Liver (tissue), 9 donors: ENCODE data around the gene OR1J1. TPM values are rescaled to one million over a fixed set of nuclear protein-coding genes. Genes with fewer than 3 reads are reported as not detected.

Experiments
- DNase-seq: peaks from one replicate; pipeline ENCODE4 v3.0.0-alpha.2; 2017; ENCODE audit warnings: low spot score
- H3K27ac ChIP-seq, 2 donors: one replicate each; pipeline ENCODE4 v1.7.0; 2013; ENCODE audit warnings: inconsistent platforms in 2 of 2, low read length in 2 of 2, control low read depth in 1 of 2, low read depth in 1 of 2, mild to moderate bottlenecking in 1 of 2
- H3K27me3 ChIP-seq, 4 donors: one replicate each; pipeline versions ENCODE4 v1.6.1 to v1.7.0; 2013; ENCODE audit warnings: low read length in 3 of 4, inconsistent platforms in 1 of 4, mild to moderate bottlenecking in 1 of 4, moderate library complexity in 1 of 4; ENCODE audit not compliant: control insufficient read depth in 4 of 4, insufficient read depth in 4 of 4
- H3K36me3 ChIP-seq, 4 donors: one replicate each; pipeline versions ENCODE4 v1.6.1 to v1.7.0; 2013; ENCODE audit warnings: low read length in 3 of 4, mild to moderate bottlenecking in 3 of 4, low read depth in 1 of 4, moderate library complexity in 1 of 4; ENCODE audit not compliant: control insufficient read depth in 4 of 4, insufficient read depth in 3 of 4
- H3K4me1 ChIP-seq, 4 donors: one replicate each; pipeline versions ENCODE4 v1.6.1 to v1.7.0; 2013; ENCODE audit warnings: low read length in 3 of 4, mild to moderate bottlenecking in 3 of 4, moderate library complexity in 1 of 4; ENCODE audit not compliant: control insufficient read depth in 4 of 4, insufficient read depth in 4 of 4
- H3K4me3 ChIP-seq, 3 donors: one replicate each; pipeline versions ENCODE4 v1.6.1 to v1.7.0; 2013; ENCODE audit warnings: low read length in 3 of 3, control low read depth in 1 of 3, low read depth in 1 of 3, mild to moderate bottlenecking in 1 of 3
- H3K9ac ChIP-seq, 2 donors: one replicate each; pipeline ENCODE4 v1.7.0; 2013; ENCODE audit warnings: low read length in 2 of 2, mild to moderate bottlenecking in 2 of 2, moderate library complexity in 2 of 2, control low read depth in 1 of 2, low read depth in 1 of 2
- H3K9me3 ChIP-seq, 4 donors: one replicate each; pipeline versions ENCODE4 v1.6.1 to v1.7.0; 2013; ENCODE audit warnings: low read length in 3 of 4; ENCODE audit not compliant: control insufficient read depth in 4 of 4
- EGR1 ChIP-seq, 2 donors: IDR thresholded peaks; 2 replicates each; pipeline ENCODE4 v1.6.1; 2016 to 2018; ENCODE audit warnings: antibody characterized with exemption in 2 of 2, low read depth in 2 of 2
- FOXA1 ChIP-seq: IDR thresholded peaks from 2 replicates; pipeline ENCODE4 v1.6.1; 2016; ENCODE audit warnings: antibody characterized with exemption
- FOXA2 ChIP-seq: IDR thresholded peaks from 2 replicates; pipeline ENCODE4 v1.6.1; 2016; ENCODE audit warnings: antibody characterized with exemption
- GABPA ChIP-seq, 2 donors: IDR thresholded peaks in 1 of 2; conservative IDR thresholded peaks in 1 of 2; 2 replicates each; pipeline ENCODE4 v1.6.1; 2016; ENCODE audit warnings: antibody characterized with exemption in 2 of 2, mild to moderate bottlenecking in 1 of 2, moderate library complexity in 1 of 2
- HNF4G ChIP-seq: IDR thresholded peaks from 2 replicates; pipeline ENCODE4 v1.6.1; 2016; ENCODE audit warnings: antibody characterized with exemption
- JUND ChIP-seq, 2 donors: IDR thresholded peaks; 2 replicates each; pipeline ENCODE4 v1.6.1; 2016; ENCODE audit warnings: antibody characterized with exemption in 2 of 2
- NR2F2 ChIP-seq: IDR thresholded peaks from 2 replicates; pipeline ENCODE4 v1.6.1; 2016; ENCODE audit warnings: antibody characterized with exemption
- RAD21 ChIP-seq, 2 donors: IDR thresholded peaks; 2 replicates each; pipeline ENCODE4 v1.6.1; 2016; ENCODE audit warnings: antibody characterized with exemption in 2 of 2, mild to moderate bottlenecking in 2 of 2
- RXRA ChIP-seq, 2 donors: IDR thresholded peaks; 2 replicates each; pipeline ENCODE4 v1.6.1; 2017 to 2018; ENCODE audit warnings: antibody characterized with exemption in 2 of 2, mild to moderate bottlenecking in 1 of 2
- SP1 ChIP-seq: IDR thresholded peaks from 2 replicates; pipeline ENCODE4 v1.6.1; 2018; ENCODE audit warnings: antibody characterized with exemption, mild to moderate bottlenecking
- TAF1 ChIP-seq: conservative IDR thresholded peaks from 2 replicates; pipeline ENCODE4 v1.6.1; 2016; ENCODE audit warnings: antibody characterized with exemption, mild to moderate bottlenecking
- YY1 ChIP-seq: IDR thresholded peaks from 2 replicates; pipeline ENCODE4 v1.6.1; 2016; ENCODE audit warnings: antibody characterized with exemption, mild to moderate bottlenecking
- WGBS: extraction: QIAGEN DNeasy Blood & Tissue Kit; methylation state at CpG from one replicate; pipeline ENCODE4 v1.1.7; 2013; 5-methylcytosine and 5-hydroxymethylcytosine counted together
- polyA plus RNA-seq, 2 donors: library from polyadenylated mRNA; stranded (reverse) in 1 of 2; unstranded in 1 of 2; fragments of 200-250 nt in 1 of 2; fragments of >200 nt in 1 of 2; fragmentation: Nextera tagmentation in 1 of 2; extraction: Ambion mirVana in 1 of 2; gene quantifications; one replicate each; pipeline versions ENCODE4 v1.2.1 to v1.2.3, GENCODE V29; 2013 to 2015
- total RNA-seq, 2 donors: library from RNA; depleted of rRNA; stranded (reverse); fragments of >200 nt; gene quantifications; one replicate each; pipeline ENCODE4 v1.2.3, GENCODE V29; 2014
- TF ChIP-seq, protein P1 (sequence below): IDR thresholded peaks from 2 replicates; pipeline ENCODE4 v1.6.1; 2016; ENCODE audit warnings: antibody characterized with exemption
- TF ChIP-seq, protein P2 (sequence below): fragments of 150-350 bp; IDR thresholded peaks from 2 replicates; pipeline ENCODE4 v1.5.1; 2017; ENCODE audit warnings: improper control_type of control experiment, low read depth, low read length; ENCODE audit not compliant: missing input control
- TF ChIP-seq, protein P3 (sequence below): IDR thresholded peaks from 2 replicates; pipeline ENCODE4 v1.6.1; 2016; ENCODE audit warnings: antibody characterized with exemption
- TF ChIP-seq, protein P4 (sequence below): IDR thresholded peaks from 2 replicates; pipeline ENCODE4 v1.6.1; 2016; ENCODE audit warnings: antibody characterized with exemption, mild to moderate bottlenecking
- donor health status: healthy.
- donor health status: healthy.
- donor health status: healthy.
- donor health status: healthy.
- donor health status: healthy.

OR1J1 gene
- total and polyA plus RNA-seq, 4 donors = not detected

DNA sequence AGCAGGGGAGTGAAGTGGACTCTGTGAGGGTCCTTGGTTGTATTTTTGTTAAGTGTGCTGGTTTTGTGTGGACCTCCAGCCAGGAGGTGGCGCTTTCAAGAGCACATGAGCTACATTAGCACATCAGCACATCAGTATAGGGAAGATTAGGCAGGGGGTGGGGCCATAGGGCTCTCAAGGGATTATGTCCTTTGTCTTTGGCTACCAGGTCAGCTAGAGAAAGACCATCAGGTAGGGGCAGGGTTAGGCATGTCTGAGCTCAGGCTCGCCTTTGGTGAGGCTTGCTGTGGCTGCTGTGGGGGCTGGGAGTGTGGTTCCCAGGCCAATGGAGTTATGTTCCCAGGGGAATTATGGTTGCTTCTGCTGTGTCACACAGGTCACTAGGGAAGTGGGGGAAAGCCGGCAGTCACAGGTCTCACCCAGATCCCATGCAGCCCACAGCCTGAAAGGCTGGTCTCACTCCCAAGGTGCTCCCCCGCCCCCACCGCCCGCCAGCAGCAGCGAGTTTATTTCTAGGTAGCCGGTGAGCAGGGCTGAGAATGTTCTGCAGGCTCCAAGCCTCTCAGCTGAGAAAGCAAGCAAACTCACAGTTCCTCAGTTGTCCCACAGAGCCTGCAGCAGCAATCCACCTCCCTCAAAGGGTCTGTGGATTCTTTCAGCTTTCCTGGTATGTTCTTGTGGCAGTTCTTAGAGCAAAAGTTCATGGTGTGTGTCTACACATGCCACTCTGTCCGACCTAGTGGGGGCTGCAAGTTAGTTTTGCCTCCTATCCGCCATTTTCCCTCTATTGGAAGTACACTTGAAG is 13.7 kb downstream of the OR1J1 start:
- Histone ChIP-seq H3K9me3 (no peaks in the 10 kb centered on the region), H3K9ac (peak overlapping the region; percentile 36 to 59), H3K27me3 (peaks cover 0 to 2% (median 0%) of the 10 kb centered on the region in 4 donors), H3K27ac (peak overlapping the region; percentile 5 to 51), H3K36me3 (no peaks in the 10 kb centered on the region), H3K4me1 (peaks cover 0 to 12% (median 8%) of the 10 kb centered on the region in 4 donors), H3K4me3 (peak overlapping the region; percentile 56 to 73 (median 65))
- TF ChIP-seq, protein P1, sequence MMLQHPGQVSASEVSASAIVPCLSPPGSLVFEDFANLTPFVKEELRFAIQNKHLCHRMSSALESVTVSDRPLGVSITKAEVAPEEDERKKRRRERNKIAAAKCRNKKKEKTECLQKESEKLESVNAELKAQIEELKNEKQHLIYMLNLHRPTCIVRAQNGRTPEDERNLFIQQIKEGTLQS = no peak
- peak in 1 of 2 donors; percentile 37 for TF ChIP-seq RAD21 (IDR thresholded peaks at IDR 0.05)
- 82% methylated on average over 10 of the region's 10 CpGs for WGBS
- DNase-seq = no peak

DNA sequence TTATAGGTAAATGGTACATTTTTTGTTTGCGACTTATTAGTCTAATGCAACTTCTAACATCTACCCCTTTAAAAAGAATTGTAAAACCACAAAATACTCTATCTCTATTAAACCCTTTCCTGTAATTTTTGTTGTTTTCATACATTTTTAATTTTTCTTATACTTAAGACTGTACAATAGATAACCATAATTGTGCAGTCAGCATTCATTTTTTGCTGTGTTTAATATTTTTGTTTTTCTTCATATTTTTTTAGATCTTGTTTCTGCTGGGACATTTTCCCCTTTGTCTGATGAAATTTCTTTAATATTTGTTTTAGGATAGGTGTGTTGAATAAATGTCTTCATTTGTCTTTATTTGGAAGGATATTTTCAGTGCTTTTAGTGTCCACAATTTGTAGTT is 19.9 kb downstream of the OR1J1 start:
- TF ChIP-seq, protein P2, sequence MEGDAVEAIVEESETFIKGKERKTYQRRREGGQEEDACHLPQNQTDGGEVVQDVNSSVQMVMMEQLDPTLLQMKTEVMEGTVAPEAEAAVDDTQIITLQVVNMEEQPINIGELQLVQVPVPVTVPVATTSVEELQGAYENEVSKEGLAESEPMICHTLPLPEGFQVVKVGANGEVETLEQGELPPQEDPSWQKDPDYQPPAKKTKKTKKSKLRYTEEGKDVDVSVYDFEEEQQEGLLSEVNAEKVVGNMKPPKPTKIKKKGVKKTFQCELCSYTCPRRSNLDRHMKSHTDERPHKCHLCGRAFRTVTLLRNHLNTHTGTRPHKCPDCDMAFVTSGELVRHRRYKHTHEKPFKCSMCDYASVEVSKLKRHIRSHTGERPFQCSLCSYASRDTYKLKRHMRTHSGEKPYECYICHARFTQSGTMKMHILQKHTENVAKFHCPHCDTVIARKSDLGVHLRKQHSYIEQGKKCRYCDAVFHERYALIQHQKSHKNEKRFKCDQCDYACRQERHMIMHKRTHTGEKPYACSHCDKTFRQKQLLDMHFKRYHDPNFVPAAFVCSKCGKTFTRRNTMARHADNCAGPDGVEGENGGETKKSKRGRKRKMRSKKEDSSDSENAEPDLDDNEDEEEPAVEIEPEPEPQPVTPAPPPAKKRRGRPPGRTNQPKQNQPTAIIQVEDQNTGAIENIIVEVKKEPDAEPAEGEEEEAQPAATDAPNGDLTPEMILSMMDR = no peak
- TF ChIP-seq, protein P3, sequence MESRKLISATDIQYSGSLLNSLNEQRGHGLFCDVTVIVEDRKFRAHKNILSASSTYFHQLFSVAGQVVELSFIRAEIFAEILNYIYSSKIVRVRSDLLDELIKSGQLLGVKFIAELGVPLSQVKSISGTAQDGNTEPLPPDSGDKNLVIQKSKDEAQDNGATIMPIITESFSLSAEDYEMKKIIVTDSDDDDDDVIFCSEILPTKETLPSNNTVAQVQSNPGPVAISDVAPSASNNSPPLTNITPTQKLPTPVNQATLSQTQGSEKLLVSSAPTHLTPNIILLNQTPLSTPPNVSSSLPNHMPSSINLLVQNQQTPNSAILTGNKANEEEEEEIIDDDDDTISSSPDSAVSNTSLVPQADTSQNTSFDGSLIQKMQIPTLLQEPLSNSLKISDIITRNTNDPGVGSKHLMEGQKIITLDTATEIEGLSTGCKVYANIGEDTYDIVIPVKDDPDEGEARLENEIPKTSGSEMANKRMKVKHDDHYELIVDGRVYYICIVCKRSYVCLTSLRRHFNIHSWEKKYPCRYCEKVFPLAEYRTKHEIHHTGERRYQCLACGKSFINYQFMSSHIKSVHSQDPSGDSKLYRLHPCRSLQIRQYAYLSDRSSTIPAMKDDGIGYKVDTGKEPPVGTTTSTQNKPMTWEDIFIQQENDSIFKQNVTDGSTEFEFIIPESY = no peak
- no peak for TF ChIP-seq SP1
- no peak for TF ChIP-seq YY1
- no peak for TF ChIP-seq NR2F2
- TF ChIP-seq, protein P1 = no peak
- no peak for DNase-seq
- H3K4me1 ChIP-seq = no peaks in the 10 kb centered on the region
- WGBS = 99% methylated on average over 1 of the region's 1 CpG
- no peak overlapping the region for H3K27ac ChIP-seq
- H3K9ac ChIP-seq = no peak overlapping the region
- H3K27me3 ChIP-seq = peaks cover 0 to 3% (median 0%) of the 10 kb centered on the region in 4 donors
- H3K4me3 ChIP-seq = no peak overlapping the region
- no peaks in the 10 kb centered on the region for H3K36me3 ChIP-seq
- no peaks in the 10 kb centered on the region for H3K9me3 ChIP-seq

DNA sequence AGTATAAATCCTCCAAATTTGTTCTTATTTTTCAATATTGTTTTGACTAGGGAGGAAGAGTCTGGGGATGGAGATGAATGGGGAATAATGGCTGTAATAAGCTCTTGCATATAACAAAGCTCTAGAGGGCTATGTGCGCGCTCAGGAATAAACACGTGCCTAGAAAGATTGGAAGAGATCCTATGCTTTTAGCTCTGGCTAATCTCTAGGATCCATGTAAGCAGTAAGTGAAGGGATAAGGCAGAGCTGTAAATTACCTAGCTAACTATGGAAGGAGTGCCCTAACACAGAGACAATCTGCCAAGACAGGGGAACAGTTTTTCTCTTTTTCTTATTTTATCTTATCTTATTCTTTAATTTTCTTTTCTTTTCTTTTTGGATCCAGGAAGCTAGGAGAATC is 21.6 kb downstream of the OR1J1 start:
- WGBS = 82% methylated on average over 3 of the region's 3 CpGs
- no peak for TF ChIP-seq NR2F2
- TF ChIP-seq EGR1 (IDR thresholded peaks at IDR 0.05; ENCODE audit: low read depth in 2 of 2) = no peak
- TF ChIP-seq, protein P1 = no peak
- no peak for TF ChIP-seq JUND (IDR thresholded peaks at IDR 0.05)
- no peak for TF ChIP-seq FOXA1
- no peak for TF ChIP-seq HNF4G
- TF ChIP-seq RXRA (IDR thresholded peaks at IDR 0.05) = no peak
- no peak for TF ChIP-seq TAF1
- TF ChIP-seq, protein P3 = no peak
- no peak for TF ChIP-seq SP1
- TF ChIP-seq FOXA2 = no peak
- TF ChIP-seq GABPA (IDR thresholded peaks at IDR 0.05 in 1 of 2, conservative IDR thresholded peaks at IDR 0.05 in 1 of 2) = no peak
- no peak for TF ChIP-seq YY1
- TF ChIP-seq, protein P4, sequence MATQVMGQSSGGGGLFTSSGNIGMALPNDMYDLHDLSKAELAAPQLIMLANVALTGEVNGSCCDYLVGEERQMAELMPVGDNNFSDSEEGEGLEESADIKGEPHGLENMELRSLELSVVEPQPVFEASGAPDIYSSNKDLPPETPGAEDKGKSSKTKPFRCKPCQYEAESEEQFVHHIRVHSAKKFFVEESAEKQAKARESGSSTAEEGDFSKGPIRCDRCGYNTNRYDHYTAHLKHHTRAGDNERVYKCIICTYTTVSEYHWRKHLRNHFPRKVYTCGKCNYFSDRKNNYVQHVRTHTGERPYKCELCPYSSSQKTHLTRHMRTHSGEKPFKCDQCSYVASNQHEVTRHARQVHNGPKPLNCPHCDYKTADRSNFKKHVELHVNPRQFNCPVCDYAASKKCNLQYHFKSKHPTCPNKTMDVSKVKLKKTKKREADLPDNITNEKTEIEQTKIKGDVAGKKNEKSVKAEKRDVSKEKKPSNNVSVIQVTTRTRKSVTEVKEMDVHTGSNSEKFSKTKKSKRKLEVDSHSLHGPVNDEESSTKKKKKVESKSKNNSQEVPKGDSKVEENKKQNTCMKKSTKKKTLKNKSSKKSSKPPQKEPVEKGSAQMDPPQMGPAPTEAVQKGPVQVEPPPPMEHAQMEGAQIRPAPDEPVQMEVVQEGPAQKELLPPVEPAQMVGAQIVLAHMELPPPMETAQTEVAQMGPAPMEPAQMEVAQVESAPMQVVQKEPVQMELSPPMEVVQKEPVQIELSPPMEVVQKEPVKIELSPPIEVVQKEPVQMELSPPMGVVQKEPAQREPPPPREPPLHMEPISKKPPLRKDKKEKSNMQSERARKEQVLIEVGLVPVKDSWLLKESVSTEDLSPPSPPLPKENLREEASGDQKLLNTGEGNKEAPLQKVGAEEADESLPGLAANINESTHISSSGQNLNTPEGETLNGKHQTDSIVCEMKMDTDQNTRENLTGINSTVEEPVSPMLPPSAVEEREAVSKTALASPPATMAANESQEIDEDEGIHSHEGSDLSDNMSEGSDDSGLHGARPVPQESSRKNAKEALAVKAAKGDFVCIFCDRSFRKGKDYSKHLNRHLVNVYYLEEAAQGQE = no peak
- no peak for TF ChIP-seq RAD21 (IDR thresholded peaks at IDR 0.05)

More for the DNA sequence above, 21.6 kb downstream of the OR1J1 start:
- no peaks in the 10 kb centered on the region for H3K4me1 ChIP-seq
- no peak for DNase-seq
- no peak overlapping the region for H3K27ac ChIP-seq
- H3K9me3 ChIP-seq = no peaks in the 10 kb centered on the region
- H3K4me3 ChIP-seq = no peak overlapping the region
- H3K27me3 ChIP-seq = peaks cover 0 to 3% (median 0%) of the 10 kb centered on the region in 4 donors
- no peak overlapping the region for H3K9ac ChIP-seq
- H3K36me3 ChIP-seq = no peaks in the 10 kb centered on the region
